Measurements from ENCODE around the gene DUS1L.

Gene DUS1L

DNA sequence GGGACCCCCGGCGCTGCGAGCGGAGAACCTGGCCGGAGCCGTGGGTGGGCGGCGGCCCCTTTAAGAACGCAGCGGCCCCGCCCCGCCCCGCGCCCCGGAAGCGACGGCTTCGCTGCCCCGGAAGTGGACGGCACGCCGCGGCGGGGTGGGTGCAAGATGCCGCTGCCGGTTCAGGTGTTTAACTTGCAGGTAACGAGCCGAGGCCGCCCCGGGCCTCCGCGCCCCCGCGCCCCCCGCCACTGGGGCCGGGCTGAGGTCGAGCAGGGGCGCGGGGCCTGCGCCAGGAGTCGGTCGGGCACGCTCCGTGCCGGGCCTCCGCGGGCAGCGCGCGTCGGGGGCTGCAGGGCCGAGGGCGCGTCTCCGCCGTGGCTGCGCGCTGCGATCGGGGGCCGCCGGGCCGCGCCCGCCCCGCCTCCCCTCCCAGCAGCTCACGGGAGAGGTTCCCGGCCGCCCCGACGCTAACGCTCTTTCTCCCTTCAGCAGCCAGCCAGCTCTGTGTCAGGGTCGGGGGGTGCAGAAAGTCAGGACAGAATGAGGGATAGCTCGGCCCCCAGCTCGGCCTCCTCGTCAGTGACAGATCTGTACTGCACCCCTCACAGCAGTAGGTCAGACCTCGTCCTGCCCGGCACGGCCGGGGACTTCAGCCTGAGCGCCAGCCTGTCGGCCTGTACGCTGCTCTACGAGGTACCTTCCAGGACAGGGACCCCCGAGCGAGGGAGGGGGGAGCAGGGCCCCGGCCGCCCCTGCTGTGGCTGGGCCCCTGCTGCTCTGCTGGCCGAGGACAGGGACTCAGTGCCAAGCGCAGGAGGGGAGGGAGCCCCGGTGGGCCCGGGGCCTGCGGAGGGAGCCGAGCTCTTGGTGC is 13.6 kb downstream of the DUS1L start, which contains the start of the genes GPS1 and RFNG:
Gene GPS1 (plus strand): TSS at position 123 of the 862 bp plus-strand sequence. CDS start 34 bp downstream, at position 157.
Gene RFNG (minus strand): TSS at position 36 of the 862 bp plus-strand sequence. CDS start 45 bp downstream, outside the sequence.
- TF ChIP-seq CTCF (IDR thresholded peaks at IDR 0.05; ENCODE audit: borderline replicate concordance, insufficient read depth, low read depth, low read length), result no peak
- peak within 1 kb of the TSS; percentile 85 for H3K4me3 ChIP-seq (ENCODE audit: low read depth, low read length)

GRCh38 chr17:82050761-82051641 is 14.6 kb downstream of the DUS1L start:
- TF ChIP-seq CTCF (IDR thresholded peaks at IDR 0.05; ENCODE audit: borderline replicate concordance, insufficient read depth, low read depth, low read length), result no peak
- H3K4me3 ChIP-seq (ENCODE audit: low read depth, low read length), result peak overlapping the region; percentile 85

- H3K4me3 ChIP-seq (ENCODE audit: low read depth, low read length), result no peak overlapping the region
These were observed 15.3 kb downstream of the DUS1L start for GRCh38 chr17:82050152-82050760.

DNA sequence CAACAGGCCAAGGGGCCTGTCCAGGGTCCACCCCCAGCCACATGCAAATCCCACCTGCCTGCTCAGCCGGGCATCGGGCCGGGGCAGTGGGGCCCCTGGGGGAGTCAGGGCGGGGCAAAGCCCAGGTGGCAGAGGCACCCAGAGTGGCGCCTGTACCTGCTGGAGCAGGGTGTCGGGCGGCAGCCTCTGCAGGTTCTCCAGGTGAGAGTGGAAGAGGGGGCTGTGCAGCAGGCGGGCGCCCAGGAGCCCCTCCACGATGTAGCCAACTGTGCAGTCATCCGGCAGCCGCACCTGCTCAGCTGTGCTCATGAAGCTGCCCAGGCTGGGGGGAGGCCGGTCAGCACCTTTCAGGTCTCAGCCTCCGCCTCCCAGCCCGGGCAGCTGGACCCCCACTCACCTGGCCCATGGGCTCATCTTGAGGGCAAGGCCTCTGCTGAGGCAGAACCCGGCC is 16.1 kb downstream of the DUS1L start:
- no peak for TF ChIP-seq CTCF (IDR thresholded peaks at IDR 0.05; ENCODE audit: borderline replicate concordance, insufficient read depth, low read depth, low read length)

More at GRCh38 chr17:82050152-82050760, 15.3 kb downstream of the DUS1L start:
- no peak for TF ChIP-seq CTCF (IDR thresholded peaks at IDR 0.05; ENCODE audit: borderline replicate concordance, insufficient read depth, low read depth, low read length)

DNA sequence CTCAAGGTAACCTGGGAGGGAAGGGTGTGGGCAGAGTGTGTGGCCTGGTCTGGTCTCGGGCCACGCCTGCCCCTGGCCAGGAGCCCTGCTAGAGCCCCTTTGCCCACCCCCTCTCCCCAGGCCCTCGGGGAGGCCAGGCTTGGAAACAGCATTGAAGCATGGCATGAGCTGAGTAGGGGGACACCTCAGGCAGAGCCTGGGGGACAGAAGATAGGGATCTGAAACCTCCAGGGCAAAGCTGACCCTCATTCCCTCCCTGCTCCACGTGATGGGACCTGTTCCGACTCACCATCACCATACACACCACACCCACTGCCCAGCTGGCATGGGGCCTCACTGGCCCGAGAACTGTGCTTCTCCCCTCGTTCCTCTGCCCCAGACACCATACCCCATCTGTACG is 16.5 kb downstream of the DUS1L start:
- TF ChIP-seq CTCF (IDR thresholded peaks at IDR 0.05; ENCODE audit: borderline replicate concordance, insufficient read depth, low read depth, low read length), result no peak
- H3K4me3 ChIP-seq (ENCODE audit: low read depth, low read length), result no peak overlapping the region

More for the DNA sequence above, 16.1 kb downstream of the DUS1L start:
- H3K4me3 ChIP-seq (ENCODE audit: low read depth, low read length), result no peak overlapping the region

GRCh38 chr17:82048571-82048971 is 17.0 kb downstream of the DUS1L start:
- no peak for TF ChIP-seq CTCF (IDR thresholded peaks at IDR 0.05; ENCODE audit: borderline replicate concordance, insufficient read depth, low read depth, low read length)
- H3K4me3 ChIP-seq (ENCODE audit: low read depth, low read length), result no peak overlapping the region

All from GM12875 (cell line).